ENCODE results near the gene CD160.

The CD160 gene

DNA sequence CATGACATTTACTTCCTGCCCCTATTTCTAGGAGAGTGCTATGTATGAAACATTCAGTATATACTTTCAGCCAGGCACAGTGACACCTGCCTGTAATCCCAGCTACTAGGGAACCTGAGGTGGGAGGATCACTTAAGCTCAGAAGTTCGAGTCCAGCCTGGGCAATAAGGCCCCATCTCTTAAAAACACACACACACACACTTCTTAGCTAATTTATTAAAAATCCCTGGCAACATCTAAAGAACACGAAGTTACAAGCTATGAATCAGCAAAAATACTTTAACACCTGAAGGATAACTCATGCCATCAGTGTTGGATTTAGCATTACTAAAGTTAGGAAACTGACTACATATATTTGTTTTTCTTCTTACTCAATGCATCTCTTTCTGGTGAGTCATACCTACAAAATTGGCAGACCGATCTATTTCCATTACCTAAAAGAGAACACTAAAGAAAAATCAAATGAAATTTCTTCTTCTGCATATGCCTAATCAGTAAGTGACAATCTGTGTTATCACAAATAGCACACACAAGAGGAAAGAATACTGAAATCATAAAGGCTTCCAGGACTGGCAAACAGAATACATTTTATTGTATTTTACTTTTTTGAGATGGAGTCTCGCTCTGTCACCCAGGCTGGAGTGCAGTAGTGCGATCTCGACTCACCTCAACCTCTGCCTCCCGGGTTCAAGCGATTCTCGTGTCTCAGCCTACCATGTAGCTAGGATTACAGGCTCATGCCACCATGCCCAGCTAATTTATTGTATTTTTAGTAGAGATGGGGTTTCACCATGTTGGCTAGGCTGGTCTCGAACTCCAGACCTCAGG lies 63.2 kb downstream of the CD160 start:
- in situ Hi-C loops (cut with MboI; ENCODE audit: low pct_unique_long_range_greater_than_20kb, low sequenced_read_pairs) = no loop called here
- DNase-seq = no peak

DNA sequence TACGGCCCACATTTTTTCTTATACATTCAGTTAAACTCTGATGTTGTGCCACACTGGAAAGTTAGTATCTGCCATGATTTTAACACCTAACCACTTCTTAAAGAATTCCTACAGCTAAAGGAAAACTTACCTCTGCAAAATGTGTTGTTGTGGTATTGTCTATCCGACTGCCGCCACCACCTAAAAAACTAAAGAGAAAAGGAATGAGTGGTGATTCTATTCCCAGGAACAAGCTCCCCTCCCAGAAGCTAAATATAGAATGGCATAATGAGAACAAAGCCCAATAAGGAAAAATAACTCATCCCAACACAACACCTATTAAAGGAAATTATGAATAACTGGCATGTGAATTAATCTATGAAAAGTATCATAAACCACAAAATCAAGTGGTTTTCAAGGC lies 65.1 kb downstream of the CD160 start:
- DNase-seq = no peak
- in situ Hi-C loops (cut with MboI; ENCODE audit: low pct_unique_long_range_greater_than_20kb, low sequenced_read_pairs) = no loop called here

DNA sequence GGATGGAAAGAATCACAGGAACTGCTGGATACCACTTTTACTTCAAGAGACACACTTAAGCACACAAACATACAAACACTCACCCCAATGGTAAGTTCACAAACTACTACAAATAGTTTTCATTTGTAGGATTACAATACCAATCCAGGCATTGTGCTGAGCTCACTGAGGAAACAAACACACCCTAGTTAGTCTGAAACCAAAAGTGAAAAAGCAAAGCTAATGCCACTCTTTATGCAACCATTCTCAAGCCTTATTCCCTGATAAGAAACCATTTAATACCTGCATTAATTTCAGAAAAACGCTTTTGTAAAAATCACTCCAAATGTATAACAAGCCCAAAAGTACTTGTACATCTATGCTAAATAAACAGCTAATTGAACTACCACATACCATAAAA lies 66.2 kb downstream of the CD160 start:
- no peak for DNase-seq
- in situ Hi-C loops (cut with MboI; ENCODE audit: low pct_unique_long_range_greater_than_20kb, low sequenced_read_pairs) = no loop called here

DNA sequence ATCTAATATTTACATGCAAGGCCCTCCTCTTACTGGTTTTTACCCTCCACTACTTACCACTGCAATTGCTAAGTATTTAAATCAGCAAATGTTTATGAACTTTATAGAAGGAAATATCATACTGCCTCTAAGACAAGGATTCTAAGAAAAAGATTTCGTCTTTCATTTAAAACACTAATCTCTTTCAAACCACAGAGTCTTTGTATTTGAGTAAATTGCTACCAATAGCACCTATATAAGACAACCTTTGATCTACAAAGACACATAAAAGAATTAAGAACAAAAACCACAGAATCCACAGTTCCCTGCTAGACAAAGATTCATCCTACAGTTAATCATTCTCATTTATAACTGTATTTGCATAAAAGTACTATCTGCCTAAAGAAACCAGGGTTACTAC lies 67.0 kb downstream of the CD160 start:
- no peak for DNase-seq
- in situ Hi-C loops (cut with MboI; ENCODE audit: low pct_unique_long_range_greater_than_20kb, low sequenced_read_pairs) = no loop called here

DNA sequence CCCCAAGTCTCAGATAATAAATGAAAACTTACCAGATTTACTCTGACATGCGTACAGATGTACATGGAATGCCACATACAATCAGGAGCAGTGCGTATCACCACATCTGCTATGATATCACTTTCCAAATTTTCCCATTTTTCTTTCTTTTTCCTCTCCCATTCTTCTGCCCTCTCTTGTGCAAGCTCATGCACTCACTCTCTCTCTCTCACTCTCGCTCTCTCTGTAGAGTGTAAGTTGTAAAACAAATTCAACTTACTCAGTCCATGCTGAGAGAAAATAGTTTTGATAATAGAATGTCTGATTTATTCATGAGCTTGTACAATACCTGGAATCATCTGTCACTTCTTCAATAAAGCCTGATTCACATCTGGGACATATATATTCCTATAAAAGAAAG lies 69.3 kb downstream of the CD160 start:
- DNase-seq = no peak
- in situ Hi-C loops (cut with MboI; ENCODE audit: low pct_unique_long_range_greater_than_20kb, low sequenced_read_pairs) = no loop called here
